ENCODE results near the gene ZFP36L1.

ZFP36L1 gene, protein sequence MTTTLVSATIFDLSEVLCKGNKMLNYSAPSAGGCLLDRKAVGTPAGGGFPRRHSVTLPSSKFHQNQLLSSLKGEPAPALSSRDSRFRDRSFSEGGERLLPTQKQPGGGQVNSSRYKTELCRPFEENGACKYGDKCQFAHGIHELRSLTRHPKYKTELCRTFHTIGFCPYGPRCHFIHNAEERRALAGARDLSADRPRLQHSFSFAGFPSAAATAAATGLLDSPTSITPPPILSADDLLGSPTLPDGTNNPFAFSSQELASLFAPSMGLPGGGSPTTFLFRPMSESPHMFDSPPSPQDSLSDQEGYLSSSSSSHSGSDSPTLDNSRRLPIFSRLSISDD

DNA sequence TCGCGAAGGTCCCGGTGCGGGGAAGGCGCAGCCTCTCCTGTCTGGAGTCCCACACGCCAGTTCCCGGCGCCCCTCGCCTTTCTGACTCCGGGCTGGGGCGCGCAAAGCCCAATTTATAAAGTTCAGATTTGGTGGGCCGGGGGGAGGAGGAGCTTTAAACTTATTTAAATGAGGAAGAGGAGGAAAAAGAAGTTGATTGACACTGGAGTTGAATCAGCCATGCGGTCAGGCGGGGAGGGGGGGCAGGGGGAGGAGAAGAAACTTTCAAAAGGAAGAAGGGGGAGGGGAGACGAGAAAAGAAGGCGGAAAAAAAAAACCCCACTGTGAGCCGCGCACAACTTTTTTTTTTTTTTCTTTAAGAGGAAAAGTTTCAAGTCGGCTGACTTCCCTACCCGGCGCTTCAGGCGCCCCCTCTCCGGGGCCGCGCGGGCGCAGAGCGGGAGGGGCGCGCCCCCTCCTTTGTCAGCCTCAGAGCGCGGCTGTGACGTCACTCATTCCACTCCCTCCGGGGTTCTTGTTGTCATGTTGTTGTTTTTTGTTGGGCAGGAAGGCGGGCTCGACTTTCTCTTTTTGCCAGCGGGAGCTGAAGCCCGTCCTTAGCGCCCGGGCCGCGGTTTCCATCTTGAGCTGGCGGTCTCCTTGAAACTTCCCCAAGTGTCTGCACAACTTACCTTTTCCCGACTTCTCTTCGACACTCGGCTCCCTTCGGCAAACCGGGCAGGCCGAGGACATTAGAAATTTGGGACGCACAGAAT is at the start of gene ZFP36L1:
TSS of gene ZFP36L1 (minus strand) at position 89 of the 755 bp plus-strand sequence. CDS start 129 bp downstream, outside the sequence.
- DNase-seq (ENCODE audit: low spot score), result peak; percentile 99

DNA sequence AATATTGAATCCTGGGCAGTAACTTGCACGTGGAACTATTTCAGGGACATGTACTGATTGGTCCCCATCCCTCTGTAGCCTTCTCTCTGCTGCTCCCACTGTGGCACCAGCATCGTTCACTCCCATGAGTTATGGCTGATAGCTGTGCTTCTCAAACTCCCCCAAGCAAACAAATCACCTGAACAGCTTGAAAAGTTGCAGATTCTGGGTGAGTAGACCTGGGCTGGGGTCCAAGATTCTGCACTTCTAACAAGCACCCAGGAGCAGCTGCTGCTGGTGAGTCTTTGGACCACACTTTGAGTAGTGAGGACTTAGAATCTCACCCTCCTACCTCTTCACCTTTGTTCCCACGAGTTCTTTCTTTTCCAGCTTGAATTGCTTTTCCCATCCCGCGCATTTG is 49.4 kb upstream of the ZFP36L1 start:
- DNase-seq (ENCODE audit: low spot score), result no peak

DNA sequence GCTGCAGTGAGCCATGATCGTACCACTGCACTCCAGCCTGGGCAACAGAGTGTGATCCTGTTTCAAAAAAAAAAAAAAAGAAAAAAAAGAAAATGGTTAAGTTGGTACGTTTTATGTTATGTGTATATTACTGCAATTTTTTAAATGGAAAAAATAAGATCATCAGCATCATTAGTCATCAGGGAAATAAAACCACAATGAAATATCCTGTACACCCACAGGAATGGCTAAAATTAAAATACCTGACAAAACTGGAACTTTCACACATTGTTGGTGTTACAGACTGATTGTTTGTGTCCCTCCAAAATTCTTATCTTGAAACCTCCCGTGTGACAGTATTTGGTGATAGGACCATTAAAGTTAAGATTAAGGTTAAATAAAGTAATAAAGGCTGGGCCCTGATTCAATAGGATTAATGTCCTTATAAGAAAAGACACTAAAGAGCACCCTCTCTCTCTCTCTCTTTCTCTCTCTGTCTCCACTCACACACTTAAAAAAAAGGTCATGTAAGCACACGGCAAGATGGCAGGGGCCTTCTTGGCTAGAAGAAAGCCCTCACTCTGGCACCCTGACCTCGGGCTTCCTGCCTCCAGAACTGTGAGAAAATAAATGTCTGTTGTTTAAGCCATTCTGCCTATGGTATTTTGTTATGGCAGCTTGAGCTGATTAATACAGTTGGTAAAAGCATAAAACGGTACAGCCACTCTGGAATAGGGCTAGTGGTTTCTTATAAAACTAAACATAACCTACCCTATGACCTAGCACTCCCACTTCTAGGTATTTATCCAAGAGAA is 48.3 kb upstream of the ZFP36L1 start:
- no peak for DNase-seq (ENCODE audit: low spot score)

DNA sequence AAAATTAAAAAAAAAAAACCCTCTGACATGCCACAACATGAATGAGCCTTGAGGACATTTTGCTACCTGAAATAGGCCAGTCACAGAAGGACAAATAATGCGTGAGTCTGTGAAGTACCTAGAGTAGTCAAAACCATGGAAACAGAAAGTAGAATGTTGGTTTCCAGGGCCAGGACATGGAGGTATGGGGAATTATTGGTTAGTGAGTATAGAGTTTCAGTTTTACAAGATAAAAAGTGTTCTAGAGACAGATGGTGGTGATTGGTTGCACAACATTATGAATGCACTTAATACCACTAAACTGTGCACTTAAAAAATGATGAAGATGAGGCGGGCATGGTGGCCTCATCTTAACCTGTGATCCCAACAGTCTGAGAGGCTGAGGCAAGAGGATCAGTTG is 47.6 kb upstream of the ZFP36L1 start:
- DNase-seq (ENCODE audit: low spot score), result no peak

DNA sequence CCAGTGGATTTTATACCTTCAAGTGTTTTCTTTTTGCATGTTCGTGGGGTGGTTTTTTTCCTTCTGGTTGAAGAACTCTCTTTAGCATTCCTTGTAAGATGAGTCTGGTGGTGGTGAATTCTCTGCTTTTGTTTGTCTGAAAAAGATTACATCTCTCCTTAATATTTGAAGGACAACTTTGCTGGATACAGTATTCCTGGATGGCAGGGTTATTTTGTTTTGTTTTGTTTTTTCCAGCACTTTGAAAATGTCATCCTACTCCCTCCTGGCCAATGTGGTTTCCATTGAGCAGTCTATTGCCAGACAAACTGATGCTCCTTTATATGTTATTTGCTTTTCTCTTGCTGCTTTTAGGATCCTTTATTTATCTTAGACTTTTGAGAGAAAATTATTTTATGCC is 43.2 kb upstream of the ZFP36L1 start:
- DNase-seq (ENCODE audit: low spot score), result no peak

DNA sequence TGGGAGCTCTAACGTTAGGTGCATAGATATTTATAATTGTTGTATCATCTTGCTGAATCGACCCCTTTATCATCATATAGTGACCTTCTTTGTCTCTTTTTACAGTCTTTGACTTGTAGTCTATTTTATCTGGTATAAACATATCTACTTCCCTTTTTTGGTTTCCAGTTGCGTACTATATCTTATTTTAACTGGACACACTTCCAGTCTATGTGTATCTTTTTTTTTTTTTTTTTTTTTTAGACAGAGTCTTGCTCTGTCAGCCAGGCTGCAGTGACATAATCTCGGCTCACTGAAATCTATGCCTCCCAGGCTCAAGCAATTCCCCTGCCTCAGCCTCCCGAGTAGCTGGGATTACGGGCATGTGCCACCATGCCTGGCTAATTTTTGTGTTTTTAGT is 41.9 kb upstream of the ZFP36L1 start:
- DNase-seq (ENCODE audit: low spot score), result no peak

DNA sequence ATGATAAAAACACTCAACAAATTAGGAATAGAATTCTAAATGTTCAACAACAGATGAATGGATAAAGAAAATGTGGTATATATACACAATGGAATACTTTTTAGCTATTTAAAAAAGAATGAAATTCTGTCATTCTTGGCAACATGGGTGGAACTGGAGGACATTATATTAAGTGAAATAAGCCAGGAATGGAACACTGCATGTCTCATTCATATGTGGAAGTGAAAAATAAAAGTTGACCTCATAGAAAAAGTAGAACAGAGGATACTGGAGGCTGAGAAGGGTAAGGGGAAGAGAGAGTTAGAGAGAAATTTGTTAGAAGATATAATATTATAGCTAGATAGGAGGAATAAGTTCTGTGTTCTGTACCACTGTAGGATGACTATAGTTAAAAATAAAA is 35.8 kb upstream of the ZFP36L1 start:
- DNase-seq (ENCODE audit: low spot score), result no peak

DNA sequence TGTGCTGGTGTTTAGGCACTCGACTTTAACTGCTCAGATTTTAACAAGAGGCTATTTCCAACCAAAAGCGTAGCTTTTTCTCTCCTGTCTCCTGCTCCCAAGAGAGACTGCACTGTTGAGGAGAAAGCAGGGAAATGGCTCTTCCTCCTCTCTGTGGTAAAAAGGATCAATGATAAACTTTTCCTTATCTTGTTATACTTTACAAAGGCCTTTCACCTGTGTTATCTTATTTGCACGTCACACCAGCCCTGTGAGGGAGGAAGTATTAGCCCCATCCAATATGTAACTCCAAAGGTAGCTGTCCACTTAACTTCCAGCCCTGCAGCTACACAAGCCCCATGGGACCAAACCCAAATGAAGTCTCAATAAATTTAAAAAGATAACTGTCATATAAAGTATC is 32.9 kb upstream of the ZFP36L1 start:
- DNase-seq (ENCODE audit: low spot score), result no peak

DNA sequence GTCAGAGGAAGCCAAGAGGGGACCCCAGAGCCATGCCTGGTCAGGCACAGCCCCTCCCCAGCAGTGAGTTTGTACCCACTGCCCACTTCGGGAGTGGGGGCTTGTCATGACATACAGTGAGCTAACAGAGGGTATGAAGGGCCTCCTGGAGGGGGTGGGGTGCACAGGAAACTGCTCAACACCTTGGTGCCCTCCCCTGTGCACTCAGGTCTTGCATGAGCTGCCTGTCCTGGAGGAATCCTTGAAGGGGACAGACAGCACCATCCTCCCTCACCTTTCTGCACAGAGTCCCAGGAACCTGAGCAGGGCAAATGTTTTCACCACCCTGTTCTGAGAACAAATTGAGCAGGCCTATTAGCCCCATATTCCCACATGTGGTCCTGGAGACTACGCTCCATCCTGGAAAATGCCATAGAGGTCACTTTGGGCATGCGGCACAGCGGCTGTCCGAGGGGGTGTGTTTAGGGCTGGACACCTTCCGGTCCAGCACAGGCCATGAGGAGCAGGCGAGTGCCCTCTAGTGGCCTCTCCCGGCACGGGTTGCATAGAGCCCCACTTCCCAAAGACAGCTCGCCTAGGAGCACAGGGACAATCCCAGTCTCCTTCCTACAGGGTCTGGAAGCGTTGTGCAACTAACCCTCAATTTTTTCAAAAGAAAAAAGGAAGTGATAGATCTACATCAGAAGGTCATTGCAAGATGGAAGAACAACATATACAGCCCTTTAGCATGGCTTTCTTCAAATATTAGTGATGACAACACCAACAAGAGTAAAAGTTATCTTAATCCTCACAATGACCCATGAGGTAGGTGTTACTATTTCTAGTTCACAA is 31.9 kb upstream of the ZFP36L1 start:
- DNase-seq (ENCODE audit: low spot score), result peak; percentile 75

DNA sequence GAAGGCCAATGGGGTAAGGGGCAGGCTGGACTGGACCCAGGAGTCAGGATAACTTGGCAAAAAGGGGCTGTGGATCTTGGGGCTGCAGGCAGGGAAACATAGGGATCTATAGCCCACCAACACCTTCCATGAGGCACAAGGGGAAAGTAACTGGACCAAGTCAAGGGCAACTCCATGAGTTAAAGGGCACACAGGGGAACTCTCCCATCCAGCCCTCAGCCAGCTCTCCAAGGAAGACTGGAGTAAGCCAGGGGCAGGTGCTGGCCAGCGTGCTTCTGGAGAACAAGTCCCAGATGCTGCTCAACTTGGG is 31.3 kb upstream of the ZFP36L1 start:
- DNase-seq (ENCODE audit: low spot score), result no peak

DNA sequence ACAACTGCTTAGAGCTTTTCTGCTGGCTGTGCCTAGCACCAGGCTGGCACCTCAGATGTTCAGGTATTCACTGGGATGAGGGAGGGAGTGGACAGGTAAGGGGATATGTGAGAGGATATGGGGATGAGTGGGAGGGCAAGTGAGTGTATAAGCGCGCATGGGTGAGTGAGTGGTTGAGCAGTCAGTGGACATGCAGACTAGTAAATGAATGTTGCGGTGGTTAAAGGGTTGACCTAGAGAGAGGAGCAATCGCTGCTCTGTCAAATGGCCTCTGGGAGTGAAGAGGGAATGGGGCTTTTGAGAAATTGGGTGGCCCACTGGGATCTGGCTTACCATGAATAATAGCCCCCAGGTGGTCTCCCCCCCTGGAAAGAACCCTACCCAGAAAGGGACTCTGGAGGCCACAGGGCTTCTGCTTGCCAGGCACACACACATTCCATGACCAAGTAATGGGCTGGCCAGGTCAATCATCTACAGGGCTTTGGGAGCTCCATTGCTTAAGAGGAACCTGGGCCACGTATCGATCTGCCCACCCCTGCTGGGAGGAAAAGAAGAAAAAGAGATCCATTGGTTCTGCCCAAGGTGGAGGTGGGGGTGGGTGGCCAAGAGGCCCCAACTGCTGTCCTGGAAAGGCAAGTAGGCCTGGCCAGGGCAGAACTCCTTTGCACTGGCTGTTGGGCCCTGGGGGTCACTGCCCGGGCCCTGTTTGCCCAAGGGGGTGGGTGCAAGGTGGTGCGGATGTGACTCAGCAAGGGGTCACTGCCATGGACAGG is 30.8 kb upstream of the ZFP36L1 start:
- DNase-seq (ENCODE audit: low spot score), result no peak

DNA sequence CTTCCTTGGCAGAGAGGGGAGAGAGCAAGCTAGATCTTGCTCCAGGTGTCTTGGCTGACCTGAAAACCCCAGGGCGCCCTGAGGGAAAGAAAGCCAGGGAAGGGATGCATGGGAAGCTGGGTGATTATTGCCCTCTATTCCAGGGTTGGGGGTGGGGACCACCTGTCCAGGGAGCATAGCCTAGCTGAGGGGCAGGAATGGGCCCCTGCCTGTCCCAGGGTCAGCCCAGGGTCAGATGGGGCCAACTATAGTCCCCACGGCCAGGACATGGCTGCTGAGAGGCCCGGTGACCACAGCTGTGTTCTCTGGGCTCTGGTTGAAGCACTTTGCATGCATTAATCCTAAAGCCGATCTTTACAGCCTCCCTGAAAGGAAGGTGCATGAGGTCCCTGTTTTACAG is 30.1 kb upstream of the ZFP36L1 start:
- DNase-seq (ENCODE audit: low spot score), result no peak

DNA sequence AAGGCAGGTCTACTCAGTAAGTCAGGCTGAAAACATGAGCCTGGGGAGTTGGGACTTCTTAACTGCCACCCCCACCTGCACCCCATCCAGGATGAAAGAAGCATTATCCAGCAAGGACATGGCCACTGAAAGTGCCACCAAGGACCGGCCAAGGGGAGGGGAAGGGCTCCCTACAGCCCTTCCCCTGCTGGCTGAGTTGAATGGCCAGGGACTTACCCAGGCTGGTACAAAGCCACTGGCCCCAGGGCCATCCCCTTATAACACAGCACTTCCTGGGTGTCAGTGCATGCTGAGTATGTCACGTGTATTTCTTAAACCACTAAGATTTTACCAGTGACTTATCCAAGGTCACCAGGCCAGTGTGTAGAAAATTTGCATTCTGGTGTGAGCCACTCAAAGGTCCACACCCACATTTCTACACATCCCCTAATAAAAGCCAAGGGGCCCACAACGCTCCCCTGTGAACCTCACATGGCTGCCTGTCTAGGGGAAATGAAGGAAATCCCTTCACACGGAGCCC is 29.3 kb upstream of the ZFP36L1 start:
- no peak for DNase-seq (ENCODE audit: low spot score)

DNA sequence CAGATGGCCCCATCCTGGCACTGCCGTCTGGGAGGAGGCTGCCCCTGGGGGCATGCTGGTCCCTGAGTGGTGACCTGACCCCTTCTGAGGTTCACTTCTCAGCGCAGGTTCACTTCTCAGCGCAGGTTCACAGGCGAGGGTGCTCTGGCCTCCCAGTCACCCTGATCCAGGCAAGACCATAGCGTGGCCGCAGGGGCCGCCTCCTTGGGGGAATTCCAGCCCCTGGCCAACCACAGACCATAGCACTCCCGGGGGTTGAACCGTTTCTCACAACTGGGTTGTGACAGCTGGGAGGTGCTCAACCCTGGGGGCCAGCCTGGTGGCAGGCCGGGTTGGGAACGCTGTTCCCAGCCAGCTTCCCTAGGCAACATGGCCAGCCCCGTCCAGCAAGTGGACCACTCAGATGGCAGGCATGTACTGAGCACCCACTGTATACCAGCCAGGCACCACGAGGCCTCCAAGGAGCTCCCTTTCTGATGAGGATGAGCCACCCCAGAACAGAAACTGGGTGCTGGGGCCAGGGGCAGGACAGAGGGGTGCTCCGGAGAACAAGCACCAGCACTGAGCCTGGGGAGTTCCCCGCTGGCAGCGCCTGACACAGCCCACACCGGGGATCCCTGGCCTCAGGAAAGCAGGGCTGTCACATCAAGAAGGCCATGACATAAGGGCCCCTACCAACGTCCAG is 28.3 kb upstream of the ZFP36L1 start:
- no peak for DNase-seq (ENCODE audit: low spot score)

DNA sequence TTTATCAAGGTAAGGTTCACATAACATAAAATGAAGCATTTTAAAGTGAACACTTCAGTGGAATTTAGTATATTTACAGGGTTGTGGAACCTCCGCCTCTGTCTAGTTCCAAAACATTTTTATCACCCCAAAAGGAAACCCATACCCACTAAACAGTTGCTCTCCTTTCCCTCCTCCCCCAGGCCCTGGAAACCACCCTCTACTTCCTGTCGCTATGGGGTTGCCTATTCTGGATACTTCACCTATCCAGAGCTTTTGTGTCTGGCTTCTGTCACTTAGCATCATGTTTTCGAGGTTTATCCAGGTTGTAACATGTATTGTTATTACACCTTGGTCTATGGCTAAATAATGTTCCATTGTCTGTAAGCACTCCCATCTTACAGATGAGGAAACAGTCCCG is 27.7 kb upstream of the ZFP36L1 start:
- DNase-seq (ENCODE audit: low spot score), result no peak

DNA sequence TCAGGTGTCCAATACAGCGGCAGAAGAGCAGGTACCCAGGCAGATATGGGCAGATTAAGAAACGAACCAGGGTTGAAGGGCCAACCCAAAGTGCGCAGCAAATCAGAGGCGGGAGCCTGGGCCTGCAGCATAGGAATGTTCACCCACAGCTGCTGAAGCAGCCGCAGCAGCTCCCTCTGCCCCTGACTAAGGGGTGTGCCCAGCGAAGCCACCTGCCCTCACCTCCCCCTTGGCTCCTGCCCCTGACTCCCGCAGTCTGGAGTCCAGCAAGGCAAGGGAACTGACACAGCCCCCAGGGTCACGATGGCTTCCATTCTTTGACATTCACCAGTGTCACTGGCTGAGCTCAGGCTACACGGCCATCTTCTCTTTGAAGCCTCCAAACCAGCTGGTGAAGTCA is 27.3 kb upstream of the ZFP36L1 start:
- no peak for DNase-seq (ENCODE audit: low spot score)

DNA sequence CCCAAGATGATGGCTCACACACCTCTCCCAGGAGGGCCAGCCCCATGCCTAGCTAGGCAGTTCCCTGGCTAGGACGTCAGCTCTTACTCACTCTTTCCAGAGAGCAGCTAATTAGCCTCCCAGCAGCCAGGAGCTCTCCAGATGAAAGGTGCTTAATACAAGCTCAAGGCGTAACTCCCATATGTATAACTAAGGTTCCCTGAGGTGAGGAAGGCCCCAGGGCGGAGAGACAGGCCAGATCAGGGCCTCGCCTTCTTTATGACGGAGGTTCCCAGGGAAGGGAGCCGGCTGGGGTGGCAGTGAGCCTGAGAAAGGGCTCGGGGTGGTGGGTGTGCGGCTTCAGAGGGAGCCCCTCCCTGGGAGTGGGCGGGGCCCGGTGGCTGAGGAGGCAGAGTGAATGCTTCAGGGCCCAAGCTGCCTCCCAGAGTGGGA is 26.4 kb upstream of the ZFP36L1 start:
- peak; percentile 61 for DNase-seq (ENCODE audit: low spot score)

DNA sequence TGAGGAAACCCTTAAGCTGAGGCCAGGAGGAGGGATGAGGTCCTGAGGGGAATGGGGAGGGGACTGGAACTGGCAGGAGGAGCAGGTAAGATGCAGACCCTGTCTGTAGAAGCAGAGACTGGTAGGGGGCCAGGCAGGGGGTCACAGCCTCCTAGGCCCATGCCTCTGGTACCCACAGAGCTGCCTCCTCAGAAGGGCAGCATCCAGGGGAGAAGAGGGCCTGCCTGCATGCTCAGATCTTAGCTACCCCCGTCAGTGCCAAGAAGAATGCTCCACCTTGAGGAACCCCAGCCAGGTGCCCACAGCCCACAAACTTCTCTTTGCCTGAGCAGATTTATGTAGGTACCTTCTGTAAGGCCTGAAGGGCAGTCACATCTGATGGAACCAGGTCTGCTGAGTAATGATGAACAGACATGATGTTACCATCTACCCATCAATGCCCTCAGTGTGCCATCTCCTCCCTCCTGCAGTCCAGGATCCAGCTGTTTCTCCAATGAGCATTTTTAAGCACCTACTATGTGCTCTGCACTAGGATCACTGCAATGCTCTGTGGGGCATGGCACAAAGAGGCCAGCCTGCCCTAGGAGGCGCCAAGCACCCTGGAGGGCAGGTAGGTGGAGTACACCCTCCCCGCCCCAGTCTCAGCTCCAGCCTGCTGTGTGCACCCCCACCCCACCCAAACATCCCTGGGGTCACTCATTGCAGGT is 24.8 kb upstream of the ZFP36L1 start:
- no peak for DNase-seq (ENCODE audit: low spot score)

DNA sequence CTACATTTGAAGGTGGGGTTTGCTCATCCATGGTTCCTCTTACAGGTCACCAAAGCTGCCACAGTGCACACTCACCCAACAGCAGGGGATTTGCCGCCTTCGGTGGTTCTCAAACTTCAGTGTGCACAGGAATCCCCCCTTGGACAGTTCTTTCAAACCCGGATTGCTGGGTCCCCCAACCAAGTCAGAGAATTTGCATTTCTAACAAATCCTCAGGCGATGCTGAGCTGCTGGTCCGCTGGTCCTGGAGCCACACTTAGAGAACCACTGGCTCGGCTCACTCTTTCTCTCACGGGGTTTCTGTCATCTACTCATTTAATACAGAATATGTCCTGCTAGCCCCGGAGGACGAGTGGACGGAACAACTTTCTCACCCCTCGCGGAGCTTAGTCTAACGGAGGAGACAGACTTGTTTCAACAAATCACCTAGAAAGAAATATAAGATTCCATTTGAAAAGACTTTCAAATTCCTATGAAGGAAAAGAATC is 24.1 kb upstream of the ZFP36L1 start:
- DNase-seq (ENCODE audit: low spot score), result no peak

Measured in SW480 (cell line).